Sciatic nerve (tissue), 2 donors: ENCODE measurements around the gene LRP8. TPM values are rescaled to one million over a fixed set of nuclear protein-coding genes. Genes with fewer than 3 reads are reported as not detected.

ENCODE experiments used
- ATAC-seq: fragments of 200-7000 bp; cut with Tn5 transposase; one replicate; pipeline ENCODE4 v1.9.1; 2020; ENCODE audit warnings: mild to moderate bottlenecking, moderate library complexity
- DNase-seq: peaks from one replicate; pipeline ENCODE4 v3.0.0-alpha.2; 2020; ENCODE audit warnings: low spot score
- intact Hi-C: fragments of 100-400 bp; cut with DNase I; formaldehyde crosslinking; loops from one replicate; pipeline ENCODE4 v1.14.2; 2022
- total RNA-seq: library from RNA; stranded (reverse); fragmentation: NEBNext Ultra II Directional; extraction: Animal tissue kit (Norgen Biotek cat#: 25700); gene quantifications from one replicate; pipeline ENCODE4 v1.2.1, GENCODE V29; 2021
- donor health status: DM: no; HTN: no; CAD: no.
- donor health status: DM: no; HTN: no; CAD: no.

Gene LRP8
- total RNA-seq, 1 donor from 2014 or later = 2.4 TPM

DNA sequence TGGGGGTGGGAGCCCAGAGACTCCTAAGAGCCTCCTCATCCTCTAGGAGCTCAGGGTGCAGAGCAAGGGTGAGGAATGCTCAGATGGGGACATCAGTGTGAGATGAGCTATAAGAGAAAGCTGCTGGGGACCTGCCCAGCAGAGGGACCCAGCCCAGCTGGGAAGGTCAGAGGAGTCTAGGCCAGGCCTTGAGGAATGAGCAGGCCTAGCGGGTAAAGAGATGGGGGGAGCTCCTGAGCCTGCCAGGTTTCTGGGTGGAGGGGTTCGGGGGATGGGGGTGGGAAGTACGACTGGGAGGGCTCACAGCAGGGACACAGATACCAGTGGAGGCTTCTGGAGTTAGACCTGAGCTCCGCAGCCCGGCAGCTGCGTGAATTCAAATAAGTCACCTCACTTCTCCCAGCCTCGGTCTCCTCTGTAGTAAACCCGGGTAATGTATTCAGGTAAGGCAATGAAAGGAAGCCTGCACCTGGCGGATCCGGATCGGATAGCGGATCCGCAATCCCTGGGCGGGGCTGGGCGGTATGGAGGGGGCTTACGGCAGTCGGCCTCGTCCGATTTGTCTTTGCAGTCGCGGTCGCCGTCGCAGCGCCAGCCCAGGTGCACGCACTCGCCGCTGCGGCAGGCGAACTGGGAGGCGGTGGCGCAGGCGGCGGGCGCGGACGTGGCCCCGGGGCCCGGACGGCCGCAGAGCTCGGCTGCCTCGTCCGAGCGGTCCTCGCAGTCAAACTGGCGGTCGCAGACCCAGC is 51.5 kb downstream of the LRP8 start:
- DNase-seq (no peak), ATAC-seq (no peak)
- intact Hi-C loops = no loop called here

DNA sequence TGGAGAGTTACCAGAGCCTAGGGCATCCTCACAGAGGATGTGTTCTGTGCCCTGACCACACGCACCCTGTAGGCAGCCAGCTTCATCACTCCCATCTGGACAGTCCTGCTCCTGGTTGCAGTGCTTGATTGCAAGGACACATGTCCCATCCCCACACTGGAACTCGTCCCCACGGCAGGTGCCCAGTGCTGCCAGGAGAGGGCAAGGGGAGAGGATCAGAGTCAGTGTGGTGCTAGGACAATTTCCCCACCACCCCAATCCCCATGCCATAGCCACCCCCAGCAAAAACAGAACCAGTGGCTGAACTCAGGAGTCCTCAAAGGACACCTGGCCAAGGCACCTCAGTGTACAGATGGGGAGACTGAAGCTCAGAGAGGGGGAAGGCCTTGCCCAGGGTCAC is 52.3 kb downstream of the LRP8 start:
- DNase-seq (no peak), ATAC-seq (no peak)
- intact Hi-C loops = no loop called here

DNA sequence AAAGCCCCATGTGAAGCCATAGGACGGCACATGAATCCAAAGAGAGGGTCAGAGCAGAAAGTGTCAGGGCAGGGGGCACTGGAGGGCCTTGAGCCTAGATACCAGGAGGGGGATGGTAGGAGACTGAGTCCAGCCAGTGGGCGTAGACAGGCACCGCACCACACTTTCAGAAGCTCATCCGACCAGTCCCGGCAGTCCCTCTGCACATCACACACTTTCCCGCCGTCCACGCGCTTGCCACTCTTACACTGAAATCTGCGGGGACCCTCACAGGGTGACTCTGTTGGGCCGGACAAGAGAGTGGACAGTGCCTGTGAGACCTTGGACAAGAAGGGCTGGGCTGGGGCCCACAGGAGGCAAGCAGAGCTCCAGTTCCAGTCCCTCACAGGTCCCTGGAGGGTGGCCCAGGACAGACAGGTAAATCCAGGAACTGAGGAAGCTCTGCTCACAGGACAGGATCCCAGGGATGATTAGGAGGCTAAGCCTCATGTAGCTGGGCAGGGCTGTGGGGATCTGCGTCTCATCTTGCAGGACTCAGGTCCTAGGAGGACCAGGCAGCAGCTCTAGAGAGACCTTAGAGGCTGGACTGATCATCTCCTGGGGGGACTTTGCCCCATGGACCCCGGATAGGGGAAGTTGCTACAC is 53.2 kb downstream of the LRP8 start:
- intact Hi-C loops = no loop called here
- no peak for DNase-seq
- no peak for ATAC-seq

DNA sequence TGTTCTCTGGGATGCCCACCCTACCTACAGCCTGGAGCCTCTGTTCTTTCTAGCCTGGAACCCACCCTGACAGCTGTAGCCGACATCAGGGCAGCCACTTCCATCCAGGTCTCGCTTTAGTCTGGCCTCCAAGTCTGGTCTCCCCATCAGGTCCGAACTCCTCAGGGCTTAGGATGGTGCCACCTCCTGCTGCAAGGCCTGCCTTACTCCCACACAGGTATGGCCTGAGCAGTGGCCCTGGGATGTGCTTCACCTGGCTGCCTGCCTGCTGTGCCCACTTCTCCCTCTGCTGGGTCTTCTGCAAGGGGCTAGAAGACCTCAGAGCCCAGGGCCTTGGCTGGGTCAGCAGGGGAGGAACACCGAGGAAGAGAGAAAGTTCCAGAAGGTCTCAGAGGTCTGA is 53.8 kb downstream of the LRP8 start:
- ATAC-seq (no peak), DNase-seq (no peak)
- intact Hi-C loops = no loop called here

DNA sequence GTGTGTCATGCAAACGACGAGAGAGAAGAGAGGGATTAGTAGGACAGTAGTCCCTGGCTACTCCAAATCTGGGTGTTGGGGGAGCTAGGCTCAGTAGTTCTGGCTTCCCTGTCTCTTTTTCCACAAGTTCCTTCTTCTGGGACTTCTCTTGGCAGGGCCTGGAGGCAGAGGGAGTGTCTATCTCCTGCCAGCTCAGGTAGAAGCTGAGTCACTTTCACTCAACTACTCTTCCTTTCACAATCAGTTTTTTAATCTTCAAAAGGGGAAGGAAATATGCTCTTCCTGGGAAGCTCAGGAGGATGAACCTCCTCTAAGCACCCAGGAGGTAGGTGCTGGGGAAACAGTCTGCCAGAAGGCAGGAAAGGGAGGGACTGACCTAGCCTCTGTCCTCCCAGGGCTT is 54.3 kb downstream of the LRP8 start:
- DNase-seq (no peak), ATAC-seq (no peak)
- intact Hi-C loops = no loop called here

DNA sequence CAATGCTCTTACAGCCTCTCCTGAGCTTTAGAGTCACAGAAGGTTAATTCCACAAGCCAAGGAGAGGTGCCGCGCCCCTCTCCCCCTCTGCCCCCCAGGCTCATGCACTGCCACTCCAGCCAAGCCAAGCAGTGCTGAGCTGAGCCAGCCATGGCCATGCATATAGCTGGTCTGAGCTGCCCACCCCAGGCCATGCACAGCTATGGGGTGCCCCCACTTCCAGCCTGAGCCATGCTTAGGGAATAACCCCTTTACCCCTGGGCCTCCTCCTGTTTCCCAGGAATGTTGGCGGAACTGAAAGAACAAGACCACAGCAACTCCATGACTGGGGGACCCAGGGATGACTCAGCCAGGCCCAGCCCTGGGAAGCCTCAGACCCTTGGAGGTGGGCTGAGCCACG is 55.5 kb downstream of the LRP8 start:
- intact Hi-C loops = no loop called here
- peak; percentile 16 for ATAC-seq
- DNase-seq = no peak

DNA sequence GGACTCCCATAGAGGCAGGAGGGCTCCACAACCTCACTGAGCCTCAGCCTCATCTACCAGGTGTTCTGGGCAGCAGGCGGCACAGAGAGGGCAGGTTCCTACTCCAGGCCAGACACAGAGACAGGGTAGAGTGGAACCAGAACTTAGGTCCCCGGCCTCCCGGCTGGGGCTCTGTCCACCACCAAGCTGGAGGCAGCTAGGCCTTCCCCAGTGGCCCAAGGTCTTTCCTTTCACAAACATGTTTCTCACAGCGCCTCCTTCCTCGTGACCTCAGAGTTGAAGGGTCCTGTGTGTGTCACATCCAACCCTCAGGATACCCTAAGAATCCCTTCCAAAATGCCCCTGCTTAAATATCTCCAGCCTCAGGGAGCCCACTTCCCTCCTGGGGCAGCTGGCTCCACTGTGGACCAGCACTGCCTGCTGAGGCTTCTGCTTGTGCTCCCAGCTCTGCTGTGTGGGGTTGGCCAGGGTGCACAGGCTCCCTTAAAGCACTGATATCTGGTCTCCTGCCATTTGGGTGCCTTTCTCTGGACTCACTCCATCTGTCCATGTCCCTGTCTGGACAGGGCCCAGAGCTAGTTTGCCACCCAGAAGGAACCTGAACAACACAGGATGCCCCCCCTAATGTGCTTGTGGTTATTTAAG is 56.3 kb downstream of the LRP8 start:
- DNase-seq (no peak), ATAC-seq (no peak)
- intact Hi-C loops = no loop called here

DNA sequence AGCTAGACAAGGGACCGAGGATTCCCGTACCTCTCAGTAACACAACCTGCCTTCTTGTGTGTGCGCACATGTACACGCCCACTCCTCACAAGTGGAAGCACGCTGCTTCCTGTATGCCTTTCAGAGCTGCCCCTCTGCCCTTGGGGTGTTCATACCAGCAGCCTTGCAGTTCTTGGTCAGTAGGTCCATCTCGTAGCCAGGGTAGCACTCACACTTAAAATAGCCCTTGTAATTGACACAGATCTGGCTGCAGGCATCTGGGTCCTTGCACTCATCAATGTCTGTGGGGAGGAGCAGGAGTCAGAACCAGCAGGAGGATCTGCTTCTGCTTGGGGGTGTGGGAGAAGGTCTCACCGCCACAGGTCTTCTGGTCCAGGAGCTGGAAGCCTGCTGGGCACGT is 57.0 kb downstream of the LRP8 start:
- ATAC-seq (no peak), DNase-seq (no peak)
- intact Hi-C loops = no loop called here

DNA sequence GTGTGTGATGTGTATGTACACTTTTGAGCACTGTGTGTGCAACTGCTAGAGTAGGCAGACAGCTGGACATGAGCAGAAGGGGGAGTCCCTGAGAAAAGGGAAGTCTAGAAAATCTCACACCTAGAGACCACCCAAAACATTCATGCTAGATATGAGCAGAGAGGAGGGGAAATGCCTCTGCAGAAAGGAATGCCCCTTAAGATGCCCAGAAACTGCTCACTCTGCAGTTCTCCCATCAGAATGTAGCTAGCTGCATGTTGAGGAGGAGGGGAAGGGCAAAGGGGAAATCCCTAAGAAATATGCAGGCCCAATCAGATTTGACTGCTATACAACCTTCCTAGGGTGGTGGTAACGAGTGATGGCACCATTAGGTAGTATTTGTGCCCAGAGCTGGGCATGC is 57.8 kb downstream of the LRP8 start:
- no peak for DNase-seq
- no peak for ATAC-seq
- intact Hi-C loops = no loop called here

DNA sequence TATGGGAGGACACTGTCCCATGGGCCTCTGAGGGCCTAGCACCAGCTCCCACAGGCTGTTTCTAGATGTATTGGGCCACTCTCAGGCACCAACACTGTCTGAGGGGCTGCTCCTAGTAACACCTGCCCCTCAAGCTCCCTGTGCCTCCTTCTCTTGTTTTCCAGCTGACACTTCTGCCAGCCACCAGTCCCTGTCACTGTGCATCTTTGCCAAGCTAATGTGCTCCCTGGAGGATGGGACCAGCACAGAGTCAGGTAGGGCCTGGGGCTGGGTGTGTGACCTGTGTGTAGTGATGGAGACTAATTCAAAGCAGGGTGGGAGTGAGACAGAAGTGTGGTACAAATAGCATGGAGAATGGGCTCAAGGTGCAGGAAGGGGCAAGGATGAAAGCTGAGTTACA is 60.1 kb downstream of the LRP8 start:
- DNase-seq (no peak), ATAC-seq (no peak)
- intact Hi-C loops = no loop called here

DNA sequence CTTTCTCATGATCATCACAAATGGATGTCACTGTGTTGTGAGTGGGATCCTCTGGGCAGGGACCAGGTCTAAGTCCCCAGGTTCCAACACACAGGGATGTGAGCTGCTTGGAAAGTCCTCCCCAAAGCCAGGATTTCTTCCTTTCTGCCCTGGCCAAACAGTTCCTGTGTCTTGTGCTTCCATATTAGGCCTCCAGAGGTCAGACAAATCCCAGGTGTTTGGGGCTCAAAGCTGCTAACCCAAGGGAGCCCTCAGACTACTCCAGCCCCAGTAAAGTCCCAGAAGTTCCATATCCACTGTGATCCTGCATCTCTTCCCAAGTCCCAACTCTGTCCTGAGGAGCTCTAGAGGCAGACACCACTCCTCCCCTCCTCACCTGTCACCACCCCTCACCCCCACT is 61.8 kb downstream of the LRP8 start:
- no peak for DNase-seq
- no peak for ATAC-seq
- intact Hi-C loops = no loop called here

DNA sequence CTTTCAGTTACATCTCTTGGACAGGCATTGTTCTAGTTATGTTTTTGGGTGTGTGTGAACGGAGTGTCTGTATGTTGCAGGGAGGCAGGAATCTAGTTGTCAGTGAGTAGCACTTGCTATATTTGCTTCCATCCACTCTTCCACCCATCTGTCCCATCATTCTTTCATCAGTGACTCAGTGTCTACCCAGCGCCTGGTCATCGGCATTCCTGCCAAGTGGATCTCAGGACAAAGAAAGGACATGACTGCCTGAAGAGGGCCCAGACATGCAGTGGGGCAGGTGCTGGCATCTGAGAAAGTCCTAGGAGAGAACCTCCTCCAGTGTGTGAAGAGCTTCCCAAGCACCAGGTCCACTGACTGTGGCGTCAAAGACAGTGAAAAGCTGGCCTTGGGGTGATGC is 62.3 kb downstream of the LRP8 start:
- ATAC-seq = no peak
- DNase-seq = no peak
- intact Hi-C loops = no loop called here

DNA sequence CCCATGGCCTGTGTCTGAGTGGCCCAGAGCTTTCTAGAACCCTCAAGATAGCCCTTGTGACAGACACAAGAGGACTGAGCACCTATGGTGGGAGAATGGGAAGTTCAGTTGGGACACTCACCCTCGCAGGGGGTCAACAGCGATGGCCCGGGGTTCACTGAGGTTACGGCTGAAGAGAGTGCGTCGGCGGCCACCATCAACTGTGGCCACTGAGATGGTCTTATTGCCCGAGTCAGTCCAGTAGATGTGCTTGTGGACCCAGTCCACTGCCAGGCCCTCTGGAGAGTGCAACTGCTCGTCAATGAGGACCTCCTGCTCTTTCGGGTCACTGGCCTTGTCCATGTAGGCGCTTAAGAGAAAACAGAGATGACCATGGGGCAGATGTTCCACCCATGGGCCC is 63.8 kb downstream of the LRP8 start:
- intact Hi-C loops = no loop called here
- ATAC-seq (no peak), DNase-seq (no peak)

DNA sequence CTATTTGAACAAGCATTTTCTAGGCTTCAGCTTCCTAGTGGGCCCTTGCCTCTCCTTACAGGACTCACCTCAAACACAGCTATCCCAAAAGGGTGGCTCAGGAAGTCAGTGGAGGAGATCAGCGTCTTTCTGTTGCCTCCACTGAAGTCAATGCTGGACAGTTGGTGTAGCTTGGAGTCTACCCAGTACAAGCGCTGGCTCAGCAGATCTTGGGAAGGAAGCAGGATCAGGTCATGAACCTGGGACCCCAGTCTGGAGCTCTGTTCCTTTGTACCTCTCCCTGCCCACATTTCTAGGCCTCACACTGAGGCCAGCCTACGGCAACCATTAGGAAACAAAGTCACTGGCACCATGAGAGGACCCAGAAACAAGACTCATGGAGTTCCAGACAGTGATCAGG is 65.9 kb downstream of the LRP8 start:
- intact Hi-C loops = no loop called here
- ATAC-seq (no peak), DNase-seq (no peak)

DNA sequence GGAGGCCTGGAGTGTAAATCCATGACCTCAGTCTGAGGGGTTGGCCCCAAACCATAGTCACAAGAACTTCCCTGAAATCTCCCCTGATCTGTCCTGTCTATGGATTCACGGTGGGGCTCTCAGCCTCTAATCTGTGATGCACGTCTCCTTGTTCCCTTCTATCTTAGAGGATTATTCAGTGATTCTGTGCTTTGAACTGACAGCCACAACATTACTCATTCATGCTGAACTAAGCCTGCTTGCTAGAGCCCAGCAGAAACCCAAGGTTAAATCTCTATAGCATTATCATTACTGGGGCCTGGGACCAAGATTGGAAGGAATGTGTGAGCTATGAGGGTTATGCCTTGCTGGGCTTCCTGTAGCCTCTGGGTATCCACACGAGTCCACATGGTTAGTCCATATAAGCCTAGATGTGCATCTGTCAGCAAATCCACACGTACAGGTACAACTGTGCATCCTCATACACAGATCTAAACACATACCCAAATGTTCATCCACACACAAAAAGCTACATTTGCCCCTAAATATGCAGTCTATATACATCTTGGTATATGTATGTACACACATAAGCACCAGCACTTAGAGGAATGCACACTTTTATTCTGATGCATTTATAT is 67.1 kb downstream of the LRP8 start:
- intact Hi-C loops = no loop called here
- ATAC-seq = no peak
- DNase-seq = no peak

DNA sequence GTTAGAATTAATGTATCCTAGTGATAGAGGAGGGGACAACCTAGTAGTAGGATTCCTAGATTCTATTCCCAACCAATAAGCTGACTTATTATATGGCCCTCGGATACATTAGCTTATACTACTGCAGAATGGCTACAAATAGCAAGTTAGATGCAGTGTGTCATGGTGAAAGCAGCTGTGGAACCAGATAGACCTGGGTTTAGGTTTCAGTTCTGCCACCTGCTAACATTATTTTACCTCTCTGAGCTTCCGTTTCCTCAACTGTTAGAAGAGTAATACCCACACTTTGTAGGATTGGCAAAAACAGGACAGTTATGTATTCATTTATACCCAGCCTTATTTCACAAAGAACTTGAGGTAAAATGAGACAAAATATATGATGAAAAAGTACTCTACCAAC is 67.9 kb downstream of the LRP8 start:
- intact Hi-C loops = no loop called here
- DNase-seq = no peak
- no peak for ATAC-seq

DNA sequence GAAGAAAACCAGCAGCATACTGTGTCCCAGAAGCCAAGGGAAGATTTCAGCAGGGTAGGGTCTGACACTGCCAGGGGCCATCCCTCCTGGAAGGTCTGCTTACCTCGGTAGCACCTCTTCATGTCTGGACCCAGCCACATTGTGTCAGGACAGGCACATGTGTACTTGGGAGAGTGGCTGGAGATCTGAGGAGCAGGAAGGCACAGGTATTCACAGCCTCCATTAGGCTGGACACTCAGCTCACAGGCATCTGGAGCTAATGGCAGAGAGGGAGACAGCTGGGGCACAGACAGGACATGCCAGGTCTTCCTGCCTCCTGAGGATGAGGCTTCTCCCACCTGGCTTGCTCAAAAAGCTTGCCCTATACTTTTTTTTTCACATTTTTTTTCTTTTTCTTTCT is 69.7 kb downstream of the LRP8 start:
- no peak for DNase-seq
- no peak for ATAC-seq
- intact Hi-C loops = no loop called here

DNA sequence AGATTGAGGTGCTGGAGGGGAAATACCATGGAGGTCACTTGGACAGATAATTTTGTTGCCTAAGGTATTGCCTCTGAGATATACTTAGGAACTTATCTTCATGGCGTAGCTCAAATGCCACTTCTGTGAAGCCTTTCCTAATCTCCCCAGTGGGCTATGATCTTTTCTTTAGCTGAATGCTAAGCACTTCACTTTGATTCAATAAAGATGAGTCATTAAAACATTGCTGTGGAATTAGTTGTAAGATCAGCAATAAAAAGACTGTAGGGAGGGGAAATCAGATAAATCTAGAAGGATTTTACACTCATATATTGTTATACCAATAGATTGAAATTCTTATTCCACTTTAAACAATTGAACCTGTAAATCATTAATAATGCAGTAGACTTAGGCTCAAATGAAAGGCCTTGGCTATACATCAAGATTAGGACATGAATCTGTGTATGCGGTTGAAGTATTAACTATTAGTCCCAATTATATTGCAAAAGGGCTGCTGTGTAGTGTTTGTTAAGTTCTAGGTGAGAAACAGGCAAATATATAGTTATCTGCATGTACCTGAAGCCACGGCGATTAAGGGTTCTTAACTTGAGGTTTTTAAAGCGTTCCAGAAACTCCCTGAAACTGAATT is 70.3 kb downstream of the LRP8 start:
- ATAC-seq = no peak
- DNase-seq = no peak
- intact Hi-C loops = no loop called here

DNA sequence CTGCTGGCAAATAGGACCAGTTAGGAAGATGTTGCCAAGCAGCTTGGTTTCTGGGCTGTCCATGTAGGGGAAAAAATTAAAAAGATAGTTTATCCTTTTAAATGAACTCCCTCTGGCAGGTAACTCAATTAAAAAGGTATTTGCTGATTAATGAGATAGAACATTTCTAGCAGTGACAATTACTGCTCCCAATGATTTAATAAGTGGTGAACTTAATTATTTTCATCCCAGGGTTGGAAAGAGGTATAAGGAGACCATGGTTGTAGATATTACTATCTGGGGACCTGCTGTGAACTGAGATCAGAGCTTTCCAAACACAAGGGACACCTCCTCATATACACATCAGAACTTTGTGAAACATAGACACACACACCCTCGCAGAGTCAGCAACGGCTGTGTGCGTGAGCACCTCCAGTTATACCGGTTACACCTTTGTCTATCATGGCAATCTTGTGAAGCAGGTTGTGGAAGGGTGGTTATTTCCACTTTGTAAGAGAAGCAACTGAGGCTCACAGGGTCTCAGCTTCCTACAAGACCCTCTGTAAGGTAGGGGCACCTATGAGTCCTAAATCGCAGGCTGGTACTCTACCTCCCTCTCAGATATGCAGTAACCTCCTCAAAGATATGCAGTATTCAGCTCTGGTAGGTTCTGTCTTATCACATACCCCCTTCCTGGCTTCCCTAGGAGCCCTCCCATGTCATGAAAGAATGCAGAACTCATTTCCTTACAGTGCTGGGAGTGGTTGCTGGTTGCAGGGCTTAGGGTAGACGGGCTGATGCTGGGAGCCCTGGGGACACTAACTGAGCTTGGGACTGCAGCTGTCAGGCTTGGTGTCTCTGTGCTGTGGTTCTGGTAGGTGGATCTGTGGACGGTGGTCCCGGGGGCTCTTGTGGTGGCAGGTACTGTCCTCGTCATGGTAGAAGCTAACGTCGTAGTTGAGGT is 71.1 kb downstream of the LRP8 start:
- no peak for ATAC-seq

More for the DNA sequence above, 71.1 kb downstream of the LRP8 start:
- no peak for DNase-seq
- intact Hi-C loops = no loop called here
